ENCODE data around the gene TASOR2.

Gene TASOR2

DNA sequence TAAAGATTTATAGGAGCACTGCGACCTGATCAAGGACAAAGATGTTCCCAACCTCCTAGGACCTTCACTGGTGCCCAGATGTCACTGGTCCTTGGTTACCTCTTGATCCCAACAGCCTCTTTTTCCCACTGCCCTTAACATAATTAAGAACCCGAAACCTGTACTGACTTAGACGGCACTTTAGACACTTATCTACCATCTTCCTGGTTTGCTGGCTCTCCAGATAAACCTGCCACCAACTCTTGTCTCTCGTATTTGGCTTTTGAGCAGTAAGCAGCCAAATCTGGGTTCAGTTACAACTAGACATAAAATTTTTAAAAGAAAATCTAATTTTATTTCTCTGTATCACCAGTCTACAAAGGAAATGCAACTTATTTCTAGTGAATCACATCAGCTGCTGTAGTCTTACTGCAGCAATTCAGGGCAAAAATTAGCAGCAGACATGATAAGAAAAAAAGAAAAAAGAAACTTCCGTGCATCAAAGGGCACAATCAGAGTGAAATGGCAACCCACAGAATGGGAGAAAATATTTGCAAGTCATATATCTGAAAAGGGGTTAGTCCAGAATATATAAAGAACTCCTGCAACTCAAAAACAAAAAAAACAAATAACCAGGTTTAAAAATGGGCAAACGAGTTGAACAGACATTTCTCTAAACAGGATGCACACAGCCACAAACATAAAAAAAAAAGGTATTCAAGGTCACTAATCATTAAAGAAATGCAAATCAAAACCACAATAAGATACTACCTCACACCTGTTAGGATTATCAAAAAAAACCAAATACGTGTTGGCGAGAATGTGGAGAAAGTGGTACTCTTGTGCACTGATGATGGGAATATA is 27.7 kb upstream of the TASOR2 start:
- DNase-seq: no peak

DNA sequence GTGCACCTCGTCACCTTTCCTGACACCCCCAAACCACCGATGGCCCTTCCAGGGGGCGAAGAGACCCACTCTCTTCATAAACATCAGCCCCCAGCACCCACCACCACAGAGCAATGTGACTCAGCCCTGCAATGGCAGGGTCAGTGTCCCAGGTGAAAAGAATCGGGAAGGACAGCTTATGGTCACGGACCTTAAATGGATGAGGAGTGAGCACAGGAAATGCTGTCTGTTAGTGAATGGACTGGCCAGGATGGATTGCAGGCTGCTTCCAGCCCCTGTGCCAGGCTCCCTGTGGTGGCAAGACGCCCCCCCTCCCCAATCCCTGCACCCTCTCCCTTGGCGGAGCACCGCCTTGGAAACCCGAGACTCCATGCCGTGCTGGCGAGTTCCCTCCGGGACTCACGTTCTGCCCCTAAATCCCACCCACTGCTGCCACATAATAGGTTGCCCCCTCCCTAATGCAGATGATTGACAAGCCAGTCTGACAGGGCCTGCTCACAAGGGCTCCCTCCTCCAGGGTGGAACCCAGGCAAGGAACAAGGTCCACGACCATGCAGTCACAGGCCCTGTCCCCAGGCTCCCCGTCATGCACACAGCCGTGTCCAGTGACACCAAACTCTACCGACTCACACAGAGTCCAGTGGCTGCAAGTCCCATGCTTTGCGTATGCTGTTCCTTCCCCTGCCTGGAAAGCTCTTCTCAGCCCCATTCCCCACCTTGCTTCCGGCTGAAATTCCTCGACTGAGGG is 25.6 kb upstream of the TASOR2 start:
- no peak for DNase-seq

DNA sequence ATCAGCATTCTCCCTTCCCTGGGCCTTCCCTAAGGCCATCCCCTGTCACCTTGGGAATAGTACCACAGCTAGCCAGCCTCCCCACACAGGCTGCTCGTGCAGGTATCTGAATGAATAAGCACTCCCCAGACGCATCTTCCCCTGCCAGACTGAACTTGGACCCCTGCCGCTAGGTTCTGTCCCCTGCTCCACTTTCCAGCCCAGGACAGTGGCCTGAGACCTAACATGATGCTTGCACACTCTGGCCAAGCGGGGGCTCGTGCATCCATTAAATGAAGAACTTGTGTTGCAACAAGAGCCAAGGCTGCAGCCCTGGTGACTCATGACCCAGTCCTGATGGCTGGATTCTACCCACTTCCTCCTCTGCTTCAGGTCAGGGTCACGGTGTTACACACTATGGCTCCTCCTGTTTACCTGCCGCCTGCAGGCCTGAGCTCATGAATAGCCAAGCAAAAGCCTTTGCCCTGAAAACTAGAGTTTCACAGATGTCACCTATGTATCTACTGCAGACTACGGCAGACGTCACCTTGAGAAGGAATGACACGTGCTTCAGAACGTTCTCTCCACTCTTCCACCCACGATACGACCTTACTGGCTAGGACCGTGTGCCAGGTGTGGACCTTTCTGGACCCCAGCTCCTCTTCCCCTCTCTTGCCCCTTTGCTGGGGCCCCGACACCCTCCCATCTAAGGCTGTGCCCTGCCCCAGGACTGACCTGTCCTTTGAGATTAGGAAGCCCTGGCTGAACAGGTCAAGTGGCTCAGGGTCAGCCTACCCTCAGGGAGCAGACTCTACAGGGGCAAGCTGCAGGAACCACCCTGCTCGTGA is 24.7 kb upstream of the TASOR2 start:
- peak; percentile 84 for DNase-seq

DNA sequence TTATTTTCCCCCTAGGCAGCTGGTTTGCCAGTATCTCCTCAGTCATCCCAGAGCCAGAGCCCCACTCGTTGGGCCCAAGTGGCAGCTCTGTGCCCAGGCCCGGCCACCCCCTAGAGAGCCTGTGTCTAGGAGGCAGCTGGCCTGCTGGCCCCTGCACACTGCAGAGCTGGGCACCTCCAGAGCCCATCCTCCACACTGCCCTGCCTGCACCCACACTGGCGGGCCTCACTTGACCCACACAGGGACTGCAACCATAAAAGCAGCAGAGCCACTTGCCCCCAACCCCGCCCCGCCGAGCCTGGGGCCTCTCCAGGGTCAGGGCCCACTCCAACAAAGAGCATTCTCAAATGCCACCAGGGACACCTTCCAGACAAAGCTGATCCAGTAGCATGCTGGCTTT is 23.6 kb upstream of the TASOR2 start:
- DNase-seq: no peak

DNA sequence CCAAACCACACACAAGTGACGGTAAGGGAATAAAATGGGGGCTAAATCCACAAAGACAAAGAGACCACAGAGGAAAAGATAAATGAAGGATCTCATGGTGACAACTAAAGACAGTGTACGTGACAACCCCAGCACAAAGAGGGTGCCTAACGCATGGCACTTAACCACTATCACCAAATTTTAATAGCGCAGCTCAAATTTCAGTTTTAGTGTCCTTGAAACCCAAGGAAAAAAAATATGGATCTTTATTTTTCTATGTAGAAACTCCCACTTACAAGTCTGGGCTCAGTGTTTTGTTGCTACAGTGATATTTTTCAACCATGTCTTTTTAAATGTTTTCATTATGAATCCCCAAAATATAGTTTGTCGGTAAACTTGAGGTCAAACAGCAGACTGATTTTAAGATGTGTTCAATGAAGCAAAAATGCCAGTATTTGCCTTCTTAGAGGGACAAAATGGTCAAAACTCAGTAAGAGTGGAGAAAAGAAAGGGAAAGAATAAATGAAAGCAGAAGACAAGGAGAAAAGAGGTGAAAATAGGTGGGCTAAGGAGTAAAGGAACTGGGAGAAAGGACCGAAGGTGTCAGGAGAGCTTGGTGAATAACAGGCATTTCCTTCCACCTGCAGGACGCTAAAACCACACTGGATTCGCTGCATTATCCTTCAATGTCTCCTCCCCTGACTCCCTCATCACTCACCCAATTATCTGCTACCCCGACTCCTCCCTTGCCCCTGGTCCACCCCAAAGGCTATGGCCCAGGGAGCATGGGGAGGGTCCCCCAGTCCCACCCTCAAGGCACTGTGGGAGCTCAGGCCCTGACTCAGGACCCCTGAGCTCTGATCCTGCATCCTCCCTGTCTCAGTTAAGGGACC is 21.7 kb upstream of the TASOR2 start:
- no peak for DNase-seq

DNA sequence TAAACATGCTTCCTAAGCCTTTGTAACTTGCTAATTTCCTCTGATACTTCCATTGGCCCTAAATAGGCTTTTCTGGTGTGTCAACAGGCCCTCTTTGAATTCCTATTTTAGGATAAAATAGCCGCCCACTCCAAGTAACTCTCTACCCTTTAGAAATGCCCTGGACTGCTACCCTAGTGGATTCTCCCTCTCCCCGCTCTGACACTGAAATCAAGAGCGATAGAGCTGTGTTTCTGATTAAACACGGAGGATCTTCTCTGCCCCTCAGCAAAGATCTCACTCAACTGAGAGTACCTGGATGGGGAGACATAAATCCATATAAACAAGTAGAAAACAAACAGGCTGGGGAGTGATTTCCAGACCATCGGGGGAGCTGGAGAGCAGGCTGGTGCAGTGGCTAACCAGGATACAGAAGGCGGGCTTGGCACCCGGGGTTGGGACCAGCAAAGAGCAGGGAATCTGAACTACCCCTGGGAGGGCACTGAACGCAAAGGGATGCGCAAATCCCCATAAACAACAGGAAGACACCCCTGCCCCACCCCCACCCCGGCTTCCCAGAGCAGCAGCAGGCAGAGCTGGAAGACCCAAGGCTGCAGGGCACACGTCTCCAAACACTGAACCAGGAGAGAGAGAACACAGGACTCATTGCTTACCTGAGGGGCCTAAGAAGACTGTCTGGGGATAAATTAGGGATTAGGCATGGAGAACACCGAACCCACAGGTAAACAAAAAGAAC is 20.8 kb upstream of the TASOR2 start:
- DNase-seq: no peak

DNA sequence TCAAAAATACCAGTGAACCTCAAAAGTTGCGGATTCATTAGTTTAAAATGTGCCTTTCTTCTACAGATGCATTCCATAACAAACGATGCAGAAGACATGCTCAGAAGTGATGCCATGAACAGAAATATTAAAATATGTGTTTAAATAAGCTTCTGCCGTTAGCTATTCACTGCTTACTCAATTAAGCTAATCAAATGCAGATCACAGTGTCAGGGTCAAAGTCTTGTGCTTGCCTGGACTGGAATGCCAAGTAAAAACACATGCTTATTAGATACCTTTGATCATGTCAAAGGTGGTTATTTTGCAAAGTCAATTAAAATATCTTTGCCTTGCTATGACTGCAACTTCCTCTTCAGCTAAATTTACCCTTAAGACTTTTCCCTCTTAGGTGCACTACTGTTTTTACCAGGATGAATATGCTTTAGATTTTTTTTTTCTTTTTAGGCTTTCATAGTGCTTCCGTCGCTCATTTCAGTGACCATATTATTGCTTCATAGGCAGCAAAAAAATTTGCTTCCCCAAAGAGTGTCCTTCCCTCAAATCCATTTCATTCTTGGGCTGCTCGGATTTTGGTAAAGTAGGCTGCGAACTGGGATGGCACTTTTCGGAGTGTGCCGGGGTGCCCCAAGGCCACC is 19.1 kb upstream of the TASOR2 start:
- DNase-seq: peak; percentile 18

DNA sequence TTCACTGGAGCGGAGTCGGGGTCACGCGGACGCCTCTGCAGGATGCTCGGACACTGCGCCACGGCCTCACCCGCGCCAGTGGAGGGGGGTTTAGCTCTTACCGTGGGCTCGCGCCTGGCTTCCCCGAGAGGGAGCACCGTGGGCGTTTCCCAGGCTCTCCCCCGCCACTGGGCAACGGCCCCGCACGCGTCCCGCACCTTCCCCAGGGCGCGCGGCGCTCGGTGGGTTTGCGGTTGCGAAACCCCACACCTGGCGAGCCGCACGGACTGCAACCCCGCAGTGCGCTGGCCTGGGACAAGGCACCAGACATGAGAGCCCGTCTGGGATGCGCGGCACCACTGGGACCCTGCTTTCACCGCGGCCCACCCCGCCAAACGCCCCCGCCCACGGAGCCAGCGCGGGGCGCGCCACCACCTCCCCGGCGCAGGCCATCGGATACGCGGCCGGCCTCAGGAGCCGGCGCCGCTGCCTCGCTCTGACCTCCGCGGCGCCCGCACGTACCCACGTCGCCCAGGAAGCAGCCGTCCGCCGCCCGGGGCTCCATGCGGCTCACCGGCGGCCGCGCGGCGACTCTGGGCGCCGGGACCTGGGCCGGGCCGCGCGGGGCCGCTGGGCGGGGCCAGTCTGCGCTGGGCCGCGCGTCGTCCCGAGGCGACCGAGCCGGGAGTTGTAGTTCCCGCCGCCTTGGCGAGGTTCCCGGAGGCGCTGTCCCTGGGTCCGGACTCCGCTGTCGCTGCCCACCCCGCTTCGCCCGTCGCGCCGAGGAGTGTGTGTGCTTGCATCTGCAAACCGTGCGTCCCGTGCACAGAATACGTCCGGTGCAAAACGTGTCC is 18.4 kb upstream of the TASOR2 start, which contains the start of gene ASB13:
Gene ASB13, minus strand, starts transcription at position 588 of the 833 bp plus-strand sequence. Its CDS starts 44 bp downstream, at position 544.
- peak; percentile 57 for DNase-seq

DNA sequence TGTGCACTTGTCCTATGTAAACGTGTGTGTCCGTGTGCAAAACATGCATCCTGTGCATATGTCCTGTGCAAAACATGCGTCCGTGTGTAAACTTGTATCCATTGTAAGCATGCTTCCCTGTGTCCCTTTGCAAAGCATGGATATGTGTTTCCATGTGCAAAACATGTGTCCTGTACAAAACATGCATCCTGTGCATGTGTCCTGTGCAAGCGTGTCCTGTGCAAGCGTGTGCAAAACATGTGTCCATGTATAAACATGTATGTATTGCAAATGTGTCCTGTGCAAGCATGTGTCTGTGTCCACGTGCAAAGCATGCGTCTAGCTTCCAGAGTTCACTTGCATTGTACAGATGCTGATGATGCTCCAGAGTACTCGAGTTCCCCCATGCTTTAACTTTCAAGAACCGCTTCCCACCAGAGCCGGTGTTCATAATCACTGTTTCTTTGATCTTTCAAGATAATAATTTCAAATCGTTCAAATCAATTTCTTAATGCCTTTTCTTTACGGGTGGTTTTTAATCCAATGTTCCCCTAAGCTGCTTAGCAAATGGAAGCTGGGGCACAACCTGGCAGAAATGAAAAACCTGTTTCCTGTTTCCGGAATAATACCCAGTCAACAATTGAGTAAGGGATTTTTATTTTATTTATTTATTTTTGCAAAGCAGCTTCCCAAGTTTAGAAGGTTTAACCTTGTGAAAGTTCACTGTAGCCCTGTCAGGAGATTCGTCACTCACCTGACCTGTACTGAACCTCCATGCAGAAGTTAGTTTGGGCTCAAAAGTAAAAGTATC is 17.6 kb upstream of the TASOR2 start:
- DNase-seq: no peak

DNA sequence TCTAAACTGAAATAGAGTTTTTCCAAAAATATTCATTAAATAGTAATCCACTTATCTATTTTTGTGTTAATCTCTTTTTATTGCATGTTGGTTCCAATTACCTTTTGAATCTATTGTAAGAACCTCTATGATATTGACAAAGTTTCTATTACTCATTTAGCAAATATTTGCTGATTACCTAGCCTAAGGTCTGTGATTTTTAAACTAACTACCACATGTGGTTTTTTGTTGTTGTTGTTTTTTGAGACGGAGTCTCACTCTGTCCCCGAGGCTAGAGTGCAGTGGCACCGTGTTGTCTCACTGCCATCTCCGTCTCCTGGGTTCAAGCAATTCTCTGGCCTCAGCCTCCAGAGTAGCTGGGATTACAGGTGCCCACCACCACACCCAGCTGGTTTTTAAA is 16.2 kb upstream of the TASOR2 start:
- no peak for DNase-seq

DNA sequence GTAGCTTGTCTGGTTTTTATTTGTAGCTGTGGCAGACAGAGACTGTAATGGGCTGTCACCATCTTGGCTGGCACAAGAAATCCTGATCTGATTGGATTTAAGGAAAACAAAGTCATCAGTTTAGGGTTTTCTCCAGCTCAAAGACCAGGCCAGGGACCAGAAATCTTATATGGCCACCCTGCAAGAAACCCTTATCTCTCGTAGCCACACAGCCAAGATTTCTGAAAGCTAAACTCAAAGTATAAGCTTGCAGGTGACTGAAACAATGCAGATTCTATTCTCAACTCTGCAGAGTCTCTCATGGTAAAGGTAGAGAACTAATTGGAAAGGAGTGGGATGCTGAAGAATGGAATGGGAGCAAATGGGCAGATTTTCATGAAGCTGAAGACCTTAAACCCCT is 15.0 kb upstream of the TASOR2 start:
- no peak for DNase-seq

DNA sequence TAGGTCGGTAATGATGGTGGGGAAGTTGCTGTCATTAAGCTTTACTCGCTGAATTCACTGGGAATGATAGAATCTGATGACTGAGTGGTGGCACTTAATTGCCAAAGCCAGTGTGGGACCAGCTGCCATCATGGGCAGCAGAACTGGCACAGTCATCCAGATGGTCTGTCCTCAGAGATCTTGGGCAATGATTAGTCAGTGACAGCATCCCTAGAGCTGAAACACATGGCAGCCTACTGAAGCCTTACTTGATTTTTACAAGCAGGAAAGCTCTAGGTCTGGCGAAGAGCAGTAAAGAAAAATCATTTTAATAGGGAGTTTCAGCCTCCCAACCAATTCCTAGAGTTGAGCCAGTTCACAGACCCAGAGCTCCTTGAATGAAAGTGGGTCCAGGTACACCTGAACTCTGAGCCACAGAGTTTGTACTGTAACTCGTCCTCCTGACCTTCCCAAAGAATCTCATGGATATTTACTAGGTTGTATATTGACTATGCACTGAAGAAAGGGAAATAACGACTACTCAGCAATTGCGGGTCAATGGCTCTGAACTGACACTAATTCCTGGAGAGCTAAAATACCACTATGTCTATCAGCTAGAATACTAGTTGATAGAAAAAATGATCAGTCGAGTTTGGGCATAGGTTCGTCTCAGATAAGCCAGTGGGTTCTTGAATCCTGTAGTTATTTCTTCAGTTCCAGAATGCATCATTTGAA is 13.8 kb upstream of the TASOR2 start:
- DNase-seq: peak; percentile 21

DNA sequence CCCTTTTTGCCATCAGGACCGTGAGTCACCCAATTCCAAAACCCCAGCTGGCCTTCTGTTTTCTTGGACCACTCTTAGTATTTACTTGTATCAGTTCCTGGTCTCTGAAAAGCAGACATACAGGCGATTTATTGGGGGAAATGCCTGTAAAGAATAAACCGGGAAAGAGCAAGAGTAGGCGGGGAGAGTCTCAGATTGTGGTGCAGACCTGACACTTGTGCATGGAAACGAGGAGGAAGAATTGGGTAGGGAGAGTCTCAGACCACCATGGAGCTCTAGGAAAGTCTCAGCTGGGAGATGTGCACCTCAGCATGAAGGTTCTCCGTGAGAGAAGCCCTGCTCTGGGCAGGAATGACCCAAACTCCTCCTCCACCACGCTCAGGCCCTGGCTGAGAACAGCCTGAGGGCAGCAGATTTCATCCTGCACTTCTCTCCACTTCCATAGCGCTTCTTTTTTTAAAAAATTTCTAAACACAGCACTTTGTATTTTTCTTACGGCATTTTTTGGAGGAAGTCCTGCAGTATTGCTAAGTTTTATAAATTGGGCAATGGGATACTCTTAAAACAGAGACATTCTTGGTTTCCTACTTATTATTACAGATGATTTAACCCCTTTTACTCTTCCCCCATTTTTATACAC is 6.1 kb upstream of the TASOR2 start:
- DNase-seq: no peak

DNA sequence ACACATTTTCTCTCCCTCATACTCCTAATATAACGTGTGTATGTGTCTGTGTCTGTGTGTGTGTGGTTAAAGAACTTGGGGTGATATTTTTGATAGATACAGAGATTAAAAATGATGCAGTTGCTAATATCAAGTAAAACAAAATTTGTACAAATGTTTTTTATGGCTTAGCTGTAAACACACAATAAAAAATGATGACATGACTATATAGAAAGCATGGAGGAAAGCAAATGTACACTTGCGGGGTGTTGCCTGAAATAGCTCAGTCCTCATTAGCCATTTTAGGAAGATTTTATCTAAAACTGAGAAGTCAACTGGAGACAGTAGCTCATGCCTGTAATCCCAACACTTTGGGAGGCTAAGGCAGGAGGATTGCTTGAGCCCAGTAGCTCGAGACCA is 5.6 kb upstream of the TASOR2 start:
- DNase-seq: no peak

DNA sequence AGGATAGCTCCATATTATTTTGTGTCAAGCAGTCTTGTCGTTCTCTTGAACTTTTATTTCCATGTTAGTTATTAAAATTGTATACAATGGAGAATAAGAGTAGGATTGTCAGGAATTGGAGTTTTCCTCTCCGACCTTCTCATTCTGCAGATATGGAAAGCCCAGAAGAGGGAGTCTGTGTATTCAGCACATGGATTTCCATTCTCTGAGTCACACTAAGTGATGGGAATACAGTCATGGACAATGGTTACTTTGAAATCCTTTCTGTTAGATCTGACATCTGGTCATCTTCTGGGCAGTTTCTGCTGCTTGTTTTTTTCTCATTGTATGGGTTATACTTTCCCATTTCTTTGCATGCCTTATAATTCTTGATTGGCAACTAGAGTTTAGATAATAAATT is 5.0 kb upstream of the TASOR2 start:
- no peak for DNase-seq

DNA sequence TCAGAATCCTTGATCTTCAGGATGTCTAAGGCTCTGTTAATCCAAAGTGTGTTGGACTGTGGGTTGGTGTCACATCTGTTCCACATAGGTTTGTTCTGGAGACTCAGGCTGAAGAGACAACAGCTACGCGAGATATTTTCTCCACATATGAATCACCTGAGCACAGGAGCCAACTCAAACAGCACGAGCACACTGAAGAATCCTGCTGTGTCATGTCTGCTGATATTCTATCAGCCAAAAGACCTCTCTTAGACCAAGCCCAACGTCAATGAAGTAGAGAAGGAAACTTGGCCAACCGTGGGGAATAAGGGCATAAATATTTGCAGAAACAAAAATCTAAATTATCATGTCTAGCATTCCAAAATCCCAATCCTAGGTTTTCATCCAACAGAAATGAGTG is 2.7 kb upstream of the TASOR2 start:
- no peak for DNase-seq

DNA sequence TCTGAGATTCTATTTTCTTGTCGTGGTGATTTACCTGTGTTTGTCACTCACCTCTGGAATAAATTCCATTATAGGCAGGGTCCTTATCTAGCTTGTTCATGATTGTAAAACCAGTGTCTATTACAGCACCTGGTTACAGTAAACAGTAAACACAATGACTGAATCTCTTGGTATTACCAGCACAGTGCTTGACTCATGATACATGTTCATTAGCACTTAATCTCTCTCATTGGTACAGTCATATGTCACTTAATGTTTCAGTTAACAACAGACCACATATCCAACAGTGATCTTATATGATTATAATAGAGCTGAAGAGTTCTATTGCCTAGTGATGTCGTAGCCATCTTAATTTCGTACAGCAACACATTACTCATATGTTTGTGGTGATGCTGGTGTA is 1.6 kb upstream of the TASOR2 start:
- DNase-seq: no peak

All from inflammatory macrophage treated with lipopolysaccharide for 4 hours (primary cell).